Measurements from ENCODE around the gene SCN2B. TPM values are rescaled to one million over a fixed set of nuclear protein-coding genes. Genes with fewer than 3 reads are reported as not detected.

Gene SCN2B
- total RNA-seq, 1 donor from 2014 or later = 0.05 TPM

GRCh38 chr11:118136801-118137200 lies 39.6 kb downstream of the SCN2B start:
- no peak for TF ChIP-seq CTCF (IDR thresholded peaks at IDR 0.05; ENCODE audit: unreplicated experiment)
- no peak overlapping the region for H3K27ac Mint-ChIP-seq
- no peaks in the 10 kb centered on the region for H3K4me1 Mint-ChIP-seq (ENCODE audit: low read depth)
- no peak for DNase-seq (ENCODE audit: low spot score, unreplicated experiment)
- no peaks in the 10 kb centered on the region for H3K36me3 Mint-ChIP-seq (ENCODE audit: insufficient read depth)
- H3K9me3 Mint-ChIP-seq (ENCODE audit: low read depth) = no peaks in the 10 kb centered on the region
- peaks cover 55% of the 10 kb centered on the region for H3K27me3 Mint-ChIP-seq
- no peak overlapping the region for H3K4me3 Mint-ChIP-seq (ENCODE audit: low read depth)

- H3K4me1 Mint-ChIP-seq (ENCODE audit: low read depth) = no peaks in the 10 kb centered on the region
- H3K9me3 Mint-ChIP-seq (ENCODE audit: low read depth) = no peaks in the 10 kb centered on the region
- DNase-seq (ENCODE audit: low spot score, unreplicated experiment) = no peak
- H3K27ac Mint-ChIP-seq = no peak overlapping the region
- H3K36me3 Mint-ChIP-seq (ENCODE audit: insufficient read depth) = no peaks in the 10 kb centered on the region
- H3K4me3 Mint-ChIP-seq (ENCODE audit: low read depth) = no peak overlapping the region
- H3K27me3 Mint-ChIP-seq = peaks cover 54% of the 10 kb centered on the region
- no peak for TF ChIP-seq CTCF (IDR thresholded peaks at IDR 0.05; ENCODE audit: unreplicated experiment)
These were observed 40.1 kb downstream of the SCN2B start for GRCh38 chr11:118136341-118136740.

GRCh38 chr11:118135796-118136165 lies 40.7 kb downstream of the SCN2B start:
- no peaks in the 10 kb centered on the region for H3K9me3 Mint-ChIP-seq (ENCODE audit: low read depth)
- no peaks in the 10 kb centered on the region for H3K4me1 Mint-ChIP-seq (ENCODE audit: low read depth)
- H3K4me3 Mint-ChIP-seq (ENCODE audit: low read depth) = no peak overlapping the region
- DNase-seq (ENCODE audit: low spot score, unreplicated experiment) = no peak
- H3K27ac Mint-ChIP-seq = no peak overlapping the region
- peaks cover 57% of the 10 kb centered on the region for H3K27me3 Mint-ChIP-seq
- no peak for TF ChIP-seq CTCF (IDR thresholded peaks at IDR 0.05; ENCODE audit: unreplicated experiment)
- no peaks in the 10 kb centered on the region for H3K36me3 Mint-ChIP-seq (ENCODE audit: insufficient read depth)

GRCh38 chr11:118135051-118135795 lies 41.2 kb downstream of the SCN2B start:
- Mint-ChIP-seq H3K36me3 (ENCODE audit: insufficient read depth) (no peaks in the 10 kb centered on the region), H3K27me3 (peaks cover 54% of the 10 kb centered on the region), H3K4me3 (ENCODE audit: low read depth) (no peak overlapping the region), H3K9me3 (ENCODE audit: low read depth) (no peaks in the 10 kb centered on the region), H3K27ac (no peak overlapping the region), H3K4me1 (ENCODE audit: low read depth) (no peaks in the 10 kb centered on the region)
- DNase-seq (ENCODE audit: low spot score, unreplicated experiment) = no peak
- TF ChIP-seq CTCF (IDR thresholded peaks at IDR 0.05; ENCODE audit: unreplicated experiment) = no peak

- Mint-ChIP-seq H3K27me3 (peaks cover 51% of the 10 kb centered on the region), H3K9me3 (ENCODE audit: low read depth) (no peaks in the 10 kb centered on the region), H3K4me3 (ENCODE audit: low read depth) (no peak overlapping the region), H3K36me3 (ENCODE audit: insufficient read depth) (no peaks in the 10 kb centered on the region), H3K27ac (no peak overlapping the region), H3K4me1 (ENCODE audit: low read depth) (no peaks in the 10 kb centered on the region)
- TF ChIP-seq CTCF (IDR thresholded peaks at IDR 0.05; ENCODE audit: unreplicated experiment) = no peak
- no peak for DNase-seq (ENCODE audit: low spot score, unreplicated experiment)
These were observed 42.6 kb downstream of the SCN2B start for GRCh38 chr11:118133816-118134215.

All from progenitor cell of endocrine pancreas (in vitro differentiated cells).